Liver (tissue), 9 donors: Measurements from ENCODE around the gene CCDC40. TPM values are rescaled to one million over a fixed set of nuclear protein-coding genes. Genes with fewer than 3 reads are reported as not detected.

Experiments used
- DNase-seq: peaks from one replicate; pipeline ENCODE4 v3.0.0-alpha.2; 2017; ENCODE audit warnings: low spot score
- H3K27ac ChIP-seq, 2 donors: one replicate each; pipeline ENCODE4 v1.7.0; 2013; ENCODE audit warnings: inconsistent platforms in 2 of 2, low read length in 2 of 2, control low read depth in 1 of 2, low read depth in 1 of 2, mild to moderate bottlenecking in 1 of 2
- H3K27me3 ChIP-seq, 4 donors: one replicate each; pipeline versions ENCODE4 v1.6.1 to v1.7.0; 2013; ENCODE audit warnings: low read length in 3 of 4, inconsistent platforms in 1 of 4, mild to moderate bottlenecking in 1 of 4, moderate library complexity in 1 of 4; ENCODE audit not compliant: control insufficient read depth in 4 of 4, insufficient read depth in 4 of 4
- H3K36me3 ChIP-seq, 4 donors: one replicate each; pipeline versions ENCODE4 v1.6.1 to v1.7.0; 2013; ENCODE audit warnings: low read length in 3 of 4, mild to moderate bottlenecking in 3 of 4, low read depth in 1 of 4, moderate library complexity in 1 of 4; ENCODE audit not compliant: control insufficient read depth in 4 of 4, insufficient read depth in 3 of 4
- H3K4me1 ChIP-seq, 4 donors: one replicate each; pipeline versions ENCODE4 v1.6.1 to v1.7.0; 2013; ENCODE audit warnings: low read length in 3 of 4, mild to moderate bottlenecking in 3 of 4, moderate library complexity in 1 of 4; ENCODE audit not compliant: control insufficient read depth in 4 of 4, insufficient read depth in 4 of 4
- H3K4me3 ChIP-seq, 3 donors: one replicate each; pipeline versions ENCODE4 v1.6.1 to v1.7.0; 2013; ENCODE audit warnings: low read length in 3 of 3, control low read depth in 1 of 3, low read depth in 1 of 3, mild to moderate bottlenecking in 1 of 3
- H3K9ac ChIP-seq, 2 donors: one replicate each; pipeline ENCODE4 v1.7.0; 2013; ENCODE audit warnings: low read length in 2 of 2, mild to moderate bottlenecking in 2 of 2, moderate library complexity in 2 of 2, control low read depth in 1 of 2, low read depth in 1 of 2
- H3K9me3 ChIP-seq, 4 donors: one replicate each; pipeline versions ENCODE4 v1.6.1 to v1.7.0; 2013; ENCODE audit warnings: low read length in 3 of 4; ENCODE audit not compliant: control insufficient read depth in 4 of 4
- EGR1 ChIP-seq, 2 donors: IDR thresholded peaks; 2 replicates each; pipeline ENCODE4 v1.6.1; 2016 to 2018; ENCODE audit warnings: antibody characterized with exemption in 2 of 2, low read depth in 2 of 2
- FOXA1 ChIP-seq: IDR thresholded peaks from 2 replicates; pipeline ENCODE4 v1.6.1; 2016; ENCODE audit warnings: antibody characterized with exemption
- FOXA2 ChIP-seq: IDR thresholded peaks from 2 replicates; pipeline ENCODE4 v1.6.1; 2016; ENCODE audit warnings: antibody characterized with exemption
- GABPA ChIP-seq, 2 donors: IDR thresholded peaks in 1 of 2; conservative IDR thresholded peaks in 1 of 2; 2 replicates each; pipeline ENCODE4 v1.6.1; 2016; ENCODE audit warnings: antibody characterized with exemption in 2 of 2, mild to moderate bottlenecking in 1 of 2, moderate library complexity in 1 of 2
- HNF4A ChIP-seq, 2 donors: conservative IDR thresholded peaks; 2 replicates each; pipeline ENCODE4 v1.6.1; 2016; ENCODE audit warnings: antibody characterized with exemption in 2 of 2, mild to moderate bottlenecking in 2 of 2
- HNF4G ChIP-seq: IDR thresholded peaks from 2 replicates; pipeline ENCODE4 v1.6.1; 2016; ENCODE audit warnings: antibody characterized with exemption
- JUND ChIP-seq, 2 donors: IDR thresholded peaks; 2 replicates each; pipeline ENCODE4 v1.6.1; 2016; ENCODE audit warnings: antibody characterized with exemption in 2 of 2
- NR2F2 ChIP-seq: IDR thresholded peaks from 2 replicates; pipeline ENCODE4 v1.6.1; 2016; ENCODE audit warnings: antibody characterized with exemption
- RAD21 ChIP-seq, 2 donors: IDR thresholded peaks; 2 replicates each; pipeline ENCODE4 v1.6.1; 2016; ENCODE audit warnings: antibody characterized with exemption in 2 of 2, mild to moderate bottlenecking in 2 of 2
- RXRA ChIP-seq, 2 donors: IDR thresholded peaks; 2 replicates each; pipeline ENCODE4 v1.6.1; 2017 to 2018; ENCODE audit warnings: antibody characterized with exemption in 2 of 2, mild to moderate bottlenecking in 1 of 2
- SP1 ChIP-seq: IDR thresholded peaks from 2 replicates; pipeline ENCODE4 v1.6.1; 2018; ENCODE audit warnings: antibody characterized with exemption, mild to moderate bottlenecking
- TAF1 ChIP-seq: conservative IDR thresholded peaks from 2 replicates; pipeline ENCODE4 v1.6.1; 2016; ENCODE audit warnings: antibody characterized with exemption, mild to moderate bottlenecking
- YY1 ChIP-seq: IDR thresholded peaks from 2 replicates; pipeline ENCODE4 v1.6.1; 2016; ENCODE audit warnings: antibody characterized with exemption, mild to moderate bottlenecking
- WGBS: extraction: QIAGEN DNeasy Blood & Tissue Kit; methylation state at CpG from one replicate; pipeline ENCODE4 v1.1.7; 2013; 5-methylcytosine and 5-hydroxymethylcytosine counted together
- polyA plus RNA-seq, 2 donors: library from polyadenylated mRNA; stranded (reverse) in 1 of 2; unstranded in 1 of 2; fragments of 200-250 nt in 1 of 2; fragments of >200 nt in 1 of 2; fragmentation: Nextera tagmentation in 1 of 2; extraction: Ambion mirVana in 1 of 2; gene quantifications; one replicate each; pipeline versions ENCODE4 v1.2.1 to v1.2.3, GENCODE V29; 2013 to 2015
- total RNA-seq, 2 donors: library from RNA; depleted of rRNA; stranded (reverse); fragments of >200 nt; gene quantifications; one replicate each; pipeline ENCODE4 v1.2.3, GENCODE V29; 2014
- TF ChIP-seq, protein P1 (sequence below): fragments of 150-350 bp; IDR thresholded peaks from 2 replicates; pipeline ENCODE4 v1.5.1; 2017; ENCODE audit warnings: improper control_type of control experiment, low read depth, low read length; ENCODE audit not compliant: missing input control
- TF ChIP-seq, protein P2 (sequence below): IDR thresholded peaks from 2 replicates; pipeline ENCODE4 v1.6.1; 2016; ENCODE audit warnings: antibody characterized with exemption
- TF ChIP-seq, protein P3 (sequence below): IDR thresholded peaks from 2 replicates; pipeline ENCODE4 v1.6.1; 2016; ENCODE audit warnings: antibody characterized with exemption
- TF ChIP-seq, protein P4 (sequence below): IDR thresholded peaks from 2 replicates; pipeline ENCODE4 v1.6.1; 2016; ENCODE audit warnings: antibody characterized with exemption, mild to moderate bottlenecking
- TF ChIP-seq, protein P5 (sequence below): IDR thresholded peaks from 2 replicates; pipeline ENCODE4 v1.6.1; 2016; ENCODE audit warnings: antibody characterized with exemption
- donor health status: healthy.
- donor health status: healthy.
- donor health status: healthy.
- donor health status: healthy.
- donor health status: healthy.

The CCDC40 gene
- total and polyA plus RNA-seq, 4 donors = 0.60 to 3.0 (median 1.4) TPM

DNA sequence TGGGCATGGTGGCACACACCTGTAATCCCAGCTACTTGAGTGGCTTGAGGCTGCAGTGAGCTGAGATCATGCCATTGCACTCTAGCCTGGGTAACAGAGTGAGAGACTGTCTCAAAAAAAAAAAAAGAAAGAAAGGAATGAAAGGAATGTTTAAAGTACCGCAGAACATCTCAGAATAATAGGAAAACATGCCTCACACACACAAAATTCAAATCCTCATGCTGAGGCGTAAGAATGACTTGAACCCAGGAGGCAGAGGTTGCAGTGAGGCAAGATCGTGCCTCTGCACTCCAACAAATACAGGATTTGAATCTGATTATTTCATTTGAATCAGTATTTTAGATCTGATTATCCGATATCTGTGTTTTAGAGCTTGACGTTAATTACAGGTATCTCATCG lies 43.6 kb downstream of the CCDC40 start:
- 93% methylated on average over 6 of the region's 6 CpGs for WGBS
- Histone ChIP-seq H3K9me3 (no peaks in the 10 kb centered on the region), H3K4me1 (peaks cover 0 to 3% (median 0%) of the 10 kb centered on the region in 4 donors), H3K27me3 (no peaks in the 10 kb centered on the region), H3K4me3 (no peak overlapping the region), H3K36me3 (no peaks in the 10 kb centered on the region), H3K27ac (no peak overlapping the region), H3K9ac (no peak overlapping the region)
- DNase-seq = no peak
- TF ChIP-seq SP1 (no peak), JUND (IDR thresholded peaks at IDR 0.05) (no peak)

DNA sequence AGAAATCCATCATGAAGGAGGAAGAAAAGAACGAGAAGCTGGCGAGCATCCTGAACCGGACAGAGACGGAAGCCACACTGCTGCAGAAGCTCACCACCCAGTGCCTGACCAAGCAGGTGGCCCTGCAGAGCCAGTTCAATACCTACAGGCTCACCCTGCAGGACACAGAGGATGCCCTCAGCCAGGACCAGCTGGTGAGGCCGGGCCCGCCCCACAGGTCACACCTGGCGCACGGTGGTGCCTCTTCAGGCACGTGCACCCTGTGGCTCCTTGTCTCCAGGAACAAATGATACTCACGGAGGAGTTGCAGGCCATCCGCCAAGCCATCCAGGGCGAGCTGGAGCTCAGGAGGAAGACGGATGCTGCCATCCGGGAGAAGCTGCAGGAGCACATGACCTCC lies 45.2 kb downstream of the CCDC40 start:
- Histone ChIP-seq H3K27me3 (no peaks in the 10 kb centered on the region), H3K9me3 (no peaks in the 10 kb centered on the region), H3K36me3 (no peaks in the 10 kb centered on the region), H3K4me1 (peaks cover 0 to 3% (median 0%) of the 10 kb centered on the region in 4 donors), H3K27ac (no peak overlapping the region), H3K4me3 (no peak overlapping the region), H3K9ac (no peak overlapping the region)
- no peak for TF ChIP-seq HNF4G
- TF ChIP-seq YY1 = no peak
- TF ChIP-seq, protein P1, sequence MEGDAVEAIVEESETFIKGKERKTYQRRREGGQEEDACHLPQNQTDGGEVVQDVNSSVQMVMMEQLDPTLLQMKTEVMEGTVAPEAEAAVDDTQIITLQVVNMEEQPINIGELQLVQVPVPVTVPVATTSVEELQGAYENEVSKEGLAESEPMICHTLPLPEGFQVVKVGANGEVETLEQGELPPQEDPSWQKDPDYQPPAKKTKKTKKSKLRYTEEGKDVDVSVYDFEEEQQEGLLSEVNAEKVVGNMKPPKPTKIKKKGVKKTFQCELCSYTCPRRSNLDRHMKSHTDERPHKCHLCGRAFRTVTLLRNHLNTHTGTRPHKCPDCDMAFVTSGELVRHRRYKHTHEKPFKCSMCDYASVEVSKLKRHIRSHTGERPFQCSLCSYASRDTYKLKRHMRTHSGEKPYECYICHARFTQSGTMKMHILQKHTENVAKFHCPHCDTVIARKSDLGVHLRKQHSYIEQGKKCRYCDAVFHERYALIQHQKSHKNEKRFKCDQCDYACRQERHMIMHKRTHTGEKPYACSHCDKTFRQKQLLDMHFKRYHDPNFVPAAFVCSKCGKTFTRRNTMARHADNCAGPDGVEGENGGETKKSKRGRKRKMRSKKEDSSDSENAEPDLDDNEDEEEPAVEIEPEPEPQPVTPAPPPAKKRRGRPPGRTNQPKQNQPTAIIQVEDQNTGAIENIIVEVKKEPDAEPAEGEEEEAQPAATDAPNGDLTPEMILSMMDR = no peak
- TF ChIP-seq SP1 = no peak
- no peak for TF ChIP-seq FOXA1
- no peak for TF ChIP-seq NR2F2
- no peak for TF ChIP-seq HNF4A (conservative IDR thresholded peaks at IDR 0.05)
- no peak for TF ChIP-seq TAF1
- TF ChIP-seq GABPA (IDR thresholded peaks at IDR 0.05 in 1 of 2, conservative IDR thresholded peaks at IDR 0.05 in 1 of 2) = no peak
- no peak for TF ChIP-seq EGR1 (IDR thresholded peaks at IDR 0.05; ENCODE audit: low read depth in 2 of 2)
- TF ChIP-seq, protein P2, sequence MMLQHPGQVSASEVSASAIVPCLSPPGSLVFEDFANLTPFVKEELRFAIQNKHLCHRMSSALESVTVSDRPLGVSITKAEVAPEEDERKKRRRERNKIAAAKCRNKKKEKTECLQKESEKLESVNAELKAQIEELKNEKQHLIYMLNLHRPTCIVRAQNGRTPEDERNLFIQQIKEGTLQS = no peak
- TF ChIP-seq, protein P3, sequence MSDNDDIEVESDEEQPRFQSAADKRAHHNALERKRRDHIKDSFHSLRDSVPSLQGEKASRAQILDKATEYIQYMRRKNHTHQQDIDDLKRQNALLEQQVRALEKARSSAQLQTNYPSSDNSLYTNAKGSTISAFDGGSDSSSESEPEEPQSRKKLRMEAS = no peak
- no peak for TF ChIP-seq RXRA (IDR thresholded peaks at IDR 0.05)
- TF ChIP-seq, protein P4, sequence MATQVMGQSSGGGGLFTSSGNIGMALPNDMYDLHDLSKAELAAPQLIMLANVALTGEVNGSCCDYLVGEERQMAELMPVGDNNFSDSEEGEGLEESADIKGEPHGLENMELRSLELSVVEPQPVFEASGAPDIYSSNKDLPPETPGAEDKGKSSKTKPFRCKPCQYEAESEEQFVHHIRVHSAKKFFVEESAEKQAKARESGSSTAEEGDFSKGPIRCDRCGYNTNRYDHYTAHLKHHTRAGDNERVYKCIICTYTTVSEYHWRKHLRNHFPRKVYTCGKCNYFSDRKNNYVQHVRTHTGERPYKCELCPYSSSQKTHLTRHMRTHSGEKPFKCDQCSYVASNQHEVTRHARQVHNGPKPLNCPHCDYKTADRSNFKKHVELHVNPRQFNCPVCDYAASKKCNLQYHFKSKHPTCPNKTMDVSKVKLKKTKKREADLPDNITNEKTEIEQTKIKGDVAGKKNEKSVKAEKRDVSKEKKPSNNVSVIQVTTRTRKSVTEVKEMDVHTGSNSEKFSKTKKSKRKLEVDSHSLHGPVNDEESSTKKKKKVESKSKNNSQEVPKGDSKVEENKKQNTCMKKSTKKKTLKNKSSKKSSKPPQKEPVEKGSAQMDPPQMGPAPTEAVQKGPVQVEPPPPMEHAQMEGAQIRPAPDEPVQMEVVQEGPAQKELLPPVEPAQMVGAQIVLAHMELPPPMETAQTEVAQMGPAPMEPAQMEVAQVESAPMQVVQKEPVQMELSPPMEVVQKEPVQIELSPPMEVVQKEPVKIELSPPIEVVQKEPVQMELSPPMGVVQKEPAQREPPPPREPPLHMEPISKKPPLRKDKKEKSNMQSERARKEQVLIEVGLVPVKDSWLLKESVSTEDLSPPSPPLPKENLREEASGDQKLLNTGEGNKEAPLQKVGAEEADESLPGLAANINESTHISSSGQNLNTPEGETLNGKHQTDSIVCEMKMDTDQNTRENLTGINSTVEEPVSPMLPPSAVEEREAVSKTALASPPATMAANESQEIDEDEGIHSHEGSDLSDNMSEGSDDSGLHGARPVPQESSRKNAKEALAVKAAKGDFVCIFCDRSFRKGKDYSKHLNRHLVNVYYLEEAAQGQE = no peak
- TF ChIP-seq, protein P5, sequence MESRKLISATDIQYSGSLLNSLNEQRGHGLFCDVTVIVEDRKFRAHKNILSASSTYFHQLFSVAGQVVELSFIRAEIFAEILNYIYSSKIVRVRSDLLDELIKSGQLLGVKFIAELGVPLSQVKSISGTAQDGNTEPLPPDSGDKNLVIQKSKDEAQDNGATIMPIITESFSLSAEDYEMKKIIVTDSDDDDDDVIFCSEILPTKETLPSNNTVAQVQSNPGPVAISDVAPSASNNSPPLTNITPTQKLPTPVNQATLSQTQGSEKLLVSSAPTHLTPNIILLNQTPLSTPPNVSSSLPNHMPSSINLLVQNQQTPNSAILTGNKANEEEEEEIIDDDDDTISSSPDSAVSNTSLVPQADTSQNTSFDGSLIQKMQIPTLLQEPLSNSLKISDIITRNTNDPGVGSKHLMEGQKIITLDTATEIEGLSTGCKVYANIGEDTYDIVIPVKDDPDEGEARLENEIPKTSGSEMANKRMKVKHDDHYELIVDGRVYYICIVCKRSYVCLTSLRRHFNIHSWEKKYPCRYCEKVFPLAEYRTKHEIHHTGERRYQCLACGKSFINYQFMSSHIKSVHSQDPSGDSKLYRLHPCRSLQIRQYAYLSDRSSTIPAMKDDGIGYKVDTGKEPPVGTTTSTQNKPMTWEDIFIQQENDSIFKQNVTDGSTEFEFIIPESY = no peak
- no peak for TF ChIP-seq RAD21 (IDR thresholded peaks at IDR 0.05)
- TF ChIP-seq FOXA2 = no peak
- 93% methylated on average over 14 of the region's 14 CpGs for WGBS
- DNase-seq = no peak
